Activated CD8-positive, alpha-beta memory T cell treated with anti-CD3 and anti-CD28 coated beads for 4 hours (primary cell): Measurements from ENCODE around the gene RGPD4.

Experiments
- DNase-seq, 2 donors: peaks; one replicate each; pipeline ENCODE4 v3.0.0-alpha.2; 2020; ENCODE audit warnings: low read depth in 2 of 2

The RGPD4 gene

DNA sequence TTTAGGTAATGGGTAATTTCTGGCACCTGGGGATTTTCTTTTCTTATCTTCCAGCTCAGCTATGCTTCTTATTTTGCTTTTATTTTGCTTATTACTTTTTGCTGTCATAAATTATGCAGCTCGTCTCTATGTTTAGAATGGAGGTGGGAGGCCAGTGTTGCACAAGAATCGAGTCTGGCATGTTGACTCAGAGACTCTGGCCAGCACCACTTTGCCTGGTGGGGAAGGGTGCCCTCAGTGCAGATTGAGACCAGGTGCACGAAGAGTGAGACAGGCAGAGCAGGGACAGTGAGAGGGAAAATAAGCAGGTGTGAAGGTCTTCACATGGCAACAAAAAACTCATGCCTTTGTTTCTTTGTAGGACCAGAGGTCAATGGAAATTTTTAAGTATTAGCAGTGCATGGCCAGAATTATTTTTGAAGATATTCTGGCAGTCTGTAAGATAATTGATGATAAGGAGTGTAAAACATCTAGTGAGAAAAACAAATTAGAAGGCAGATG lies 100.4 kb downstream of the RGPD4 start:
- no peak for DNase-seq

DNA sequence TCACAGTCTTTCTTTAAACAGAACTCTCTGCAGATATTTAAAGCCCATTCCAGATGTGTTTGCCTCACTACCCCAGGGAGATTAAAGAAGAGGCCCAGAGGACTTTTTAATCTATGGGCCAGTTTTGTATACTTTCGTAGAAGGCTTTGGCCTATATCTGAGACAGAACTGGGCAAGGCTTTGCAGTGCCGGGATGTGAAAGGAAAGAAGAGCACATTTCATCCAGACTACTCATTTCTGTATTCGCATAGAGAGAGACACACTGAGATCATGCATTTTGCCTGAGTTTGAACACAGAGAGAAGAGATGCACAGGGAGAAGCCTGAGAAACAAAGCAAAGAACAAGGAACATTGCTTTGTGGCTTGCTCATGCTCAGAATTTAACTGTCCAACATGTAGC lies 104.7 kb downstream of the RGPD4 start:
- DNase-seq, result no peak

DNA sequence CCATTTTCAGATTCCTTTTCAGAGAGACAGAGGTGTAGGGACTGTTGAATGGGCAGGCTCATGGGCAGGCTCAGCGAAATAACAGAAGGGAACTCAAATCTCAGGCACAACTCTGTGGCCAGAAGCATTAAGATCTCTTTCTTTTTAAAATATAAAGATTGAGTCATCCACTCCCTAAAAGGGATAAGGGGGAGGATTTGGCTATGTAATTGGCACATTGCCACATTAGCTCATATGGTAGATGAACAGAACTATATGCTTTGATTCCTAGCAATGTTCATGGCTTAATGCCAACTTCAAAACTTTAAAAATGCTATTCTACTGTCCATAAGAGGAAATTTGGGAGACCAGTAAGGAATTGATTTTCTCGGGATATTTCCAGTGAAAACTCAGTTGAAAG lies 105.8 kb downstream of the RGPD4 start:
- no peak for DNase-seq

DNA sequence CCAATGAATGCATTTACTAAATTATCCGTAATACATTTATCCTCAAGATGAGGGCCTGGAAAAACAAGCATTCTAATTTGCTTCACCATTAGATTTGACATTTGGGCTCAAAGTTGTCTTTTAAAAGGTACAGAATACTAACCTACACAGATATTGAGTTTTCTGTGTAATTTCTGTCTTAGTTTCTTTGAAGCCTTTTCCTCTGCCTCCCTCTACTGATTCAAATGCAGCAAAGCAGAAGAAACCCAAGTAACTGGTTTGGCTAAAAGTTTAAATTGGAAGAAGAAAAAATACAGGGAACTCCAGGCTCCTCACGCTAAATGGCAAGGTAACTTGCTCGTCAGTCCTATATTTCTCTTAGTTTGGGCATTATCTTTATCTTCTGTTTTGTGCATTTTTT lies 106.3 kb downstream of the RGPD4 start:
- no peak for DNase-seq

DNA sequence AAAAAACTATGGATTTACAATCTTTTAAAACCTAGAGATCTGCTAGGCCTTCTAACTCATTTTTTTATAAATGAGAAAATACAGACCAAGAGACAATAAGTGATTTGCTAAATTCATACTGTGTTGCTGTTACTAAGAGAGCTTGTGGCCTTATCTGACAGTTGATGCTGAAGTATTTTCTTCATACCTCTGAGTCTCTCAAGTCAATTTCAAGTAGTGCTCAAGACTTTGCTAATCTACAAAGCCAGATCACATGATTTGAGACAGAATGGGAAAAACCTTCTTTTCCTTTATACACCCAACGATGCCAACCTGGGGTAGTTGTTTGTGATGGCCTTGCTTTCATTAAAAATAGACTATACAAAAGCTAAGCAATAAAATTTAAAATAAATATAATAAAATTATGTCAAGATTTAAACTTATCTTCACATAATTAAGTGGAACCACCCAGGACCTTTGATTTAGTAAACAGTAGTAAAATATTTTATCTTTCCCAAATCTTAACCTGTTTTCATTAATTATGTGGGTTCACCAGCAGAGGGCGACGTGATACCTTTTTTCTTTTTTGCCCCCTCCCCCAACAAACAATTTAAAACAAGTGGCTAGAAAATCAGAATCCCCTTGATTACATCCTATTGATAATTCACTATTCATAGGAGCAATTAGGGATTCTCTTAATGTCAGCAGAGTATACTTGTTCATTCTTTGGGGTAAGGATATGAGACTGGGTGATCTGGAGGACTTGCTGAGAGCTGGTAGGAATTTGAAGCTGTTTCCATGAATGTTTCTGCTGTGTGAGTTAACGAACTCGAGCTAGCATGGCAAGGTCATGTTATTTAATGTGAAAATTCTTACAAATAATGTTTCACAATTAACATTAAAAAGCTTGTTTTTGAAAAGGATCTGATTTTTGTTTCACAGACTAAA lies 110.0 kb downstream of the RGPD4 start:
- DNase-seq, result no peak
